Breast epithelium (tissue), 3 donors: ENCODE results near the gene SNX24.

ENCODE experiments used
- CTCF ChIP-seq, 3 donors: fragments of 450-650 bp; IDR thresholded peaks; one replicate each; pipeline ENCODE4 v1.5.1; 2016 to 2017; ENCODE audit warnings: antibody characterized with exemption in 3 of 3, mild to moderate bottlenecking in 3 of 3, moderate library complexity in 3 of 3
- POLR2A ChIP-seq: fragments of 450-650 bp; IDR thresholded peaks from one replicate; pipeline ENCODE4 v1.6.1; 2016; ENCODE audit warnings: antibody characterized with exemption, mild to moderate bottlenecking, moderate library complexity
- POLR2AphosphoS5 ChIP-seq, 3 donors: sonication (generic); formaldehyde crosslinking; IDR thresholded peaks; one replicate each; pipeline ENCODE4 v1.6.1; 2017; ENCODE audit warnings: antibody characterized with exemption in 3 of 3

GRCh38 chr5:122972877-122973276 is 127.5 kb downstream of the SNX24 start:
- TF ChIP-seq CTCF (IDR thresholded peaks at IDR 0.05): no peak
- no peak for TF ChIP-seq POLR2AphosphoS5 (IDR thresholded peaks at IDR 0.05)
- no peak for TF ChIP-seq POLR2A
